Parathyroid adenoma (tissue), 2 donors: ENCODE data around the gene SUPT5H.

Source experiments
- H2AFZ ChIP-seq: fragments of 300-600 bp; sonication (generic); one replicate; pipeline ENCODE4 v1.7.0; 2017; ENCODE audit warnings: antibody characterized with exemption, mild to moderate bottlenecking
- H3K27ac ChIP-seq: fragments of 300-600 bp; sonication (generic); one replicate; pipeline ENCODE4 v1.7.0; 2017
- H3K27me3 ChIP-seq: fragments of 300-600 bp; sonication (generic); one replicate; pipeline ENCODE4 v1.7.0; 2017; ENCODE audit warnings: low read length; ENCODE audit not compliant: control insufficient read depth, insufficient read depth
- H3K36me3 ChIP-seq: fragments of 300-600 bp; sonication (generic); one replicate; pipeline ENCODE4 v1.7.0; 2017; ENCODE audit warnings: low read length; ENCODE audit not compliant: control insufficient read depth, insufficient read depth
- H3K4me1 ChIP-seq: fragments of 300-600 bp; sonication (generic); one replicate; pipeline ENCODE4 v1.7.0; 2017; ENCODE audit warnings: control low read depth
- H3K4me2 ChIP-seq: fragments of 300-600 bp; sonication (generic); one replicate; pipeline ENCODE4 v1.7.0; 2017; ENCODE audit warnings: low read length
- H3K4me3 ChIP-seq: fragments of 300-600 bp; sonication (generic); one replicate; pipeline ENCODE4 v1.7.0; 2017; ENCODE audit warnings: low read depth, low read length
- H3K79me2 ChIP-seq: fragments of 300-600 bp; sonication (generic); one replicate; pipeline ENCODE4 v1.7.0; 2017; ENCODE audit warnings: control low read depth
- H3K9ac ChIP-seq: fragments of 300-600 bp; sonication (generic); one replicate; pipeline ENCODE4 v1.7.0; 2017; ENCODE audit warnings: mild to moderate bottlenecking
- H3K9me3 ChIP-seq: fragments of 300-600 bp; sonication (generic); one replicate; pipeline ENCODE4 v1.7.0; 2017; ENCODE audit warnings: low read length; ENCODE audit not compliant: control insufficient read depth
- CTCF ChIP-seq: fragments of 300-600 bp; sonication (generic); IDR thresholded peaks from one replicate; pipeline ENCODE4 v1.7.0; 2017; ENCODE audit warnings: antibody characterized with exemption, mild to moderate bottlenecking
- donor health status: primary hyperparathyroidism.

The SUPT5H gene

GRCh38 chr19:39412100-39412866 is 33.1 kb upstream of the SUPT5H start, which contains the start of gene PLEKHG2:
PLEKHG2 (plus strand) TSS chr19:39412669; CDS start chr19:39414087, 1,418 bp downstream.
- H3K79me2 ChIP-seq, result peaks cover 14% of the 10 kb centered on the region
- H2AFZ ChIP-seq, result peak within 1 kb of the TSS; percentile 65
- no peak within 1 kb of the TSS for H3K9ac ChIP-seq
- no peak for TF ChIP-seq CTCF
- H3K9me3 ChIP-seq, result no peaks in the 10 kb centered on the region
- peak within 1 kb of the TSS; percentile 86 for H3K4me3 ChIP-seq
- peak within 1 kb of the TSS; percentile 100 for H3K27ac ChIP-seq
- no peaks in the 10 kb centered on the region for H3K27me3 ChIP-seq
- no peaks in the 10 kb centered on the region for H3K36me3 ChIP-seq
- H3K4me2 ChIP-seq, result peak within 1 kb of the TSS; percentile 95
- H3K4me1 ChIP-seq, result peaks cover 17% of the 10 kb centered on the region

- Histone ChIP-seq H3K4me1 (peaks cover 17% of the 10 kb centered on the region), H3K27me3 (no peaks in the 10 kb centered on the region), H3K79me2 (peaks cover 10% of the 10 kb centered on the region), H3K4me3 (peak overlapping the region; percentile 86), H3K9me3 (no peaks in the 10 kb centered on the region), H2AFZ (peak overlapping the region; percentile 65), H3K9ac (no peak overlapping the region), H3K4me2 (peak overlapping the region; percentile 95), H3K36me3 (no peaks in the 10 kb centered on the region), H3K27ac (peak overlapping the region; percentile 100)
- TF ChIP-seq CTCF, result peak; percentile 78
These were observed 32.5 kb upstream of the SUPT5H start for GRCh38 chr19:39412867-39413271.

GRCh38 chr19:39413272-39413910 is 32.0 kb upstream of the SUPT5H start:
- Histone ChIP-seq H3K27me3 (no peaks in the 10 kb centered on the region), H3K36me3 (no peaks in the 10 kb centered on the region), H3K9ac (no peak overlapping the region), H3K4me2 (peak overlapping the region; percentile 95), H3K79me2 (peaks cover 5% of the 10 kb centered on the region), H2AFZ (peak overlapping the region; percentile 65), H3K27ac (peak overlapping the region; percentile 100), H3K4me1 (peaks cover 17% of the 10 kb centered on the region), H3K9me3 (no peaks in the 10 kb centered on the region), H3K4me3 (peak overlapping the region; percentile 86)
- TF ChIP-seq CTCF, result no peak

- no peaks in the 10 kb centered on the region for H3K9me3 ChIP-seq
- no peaks in the 10 kb centered on the region for H3K36me3 ChIP-seq
- no peaks in the 10 kb centered on the region for H3K79me2 ChIP-seq
- TF ChIP-seq CTCF, result no peak
- peak overlapping the region; percentile 86 for H3K4me3 ChIP-seq
- H3K4me2 ChIP-seq, result peak overlapping the region; percentile 95
- H3K27me3 ChIP-seq, result no peaks in the 10 kb centered on the region
- peaks cover 17% of the 10 kb centered on the region for H3K4me1 ChIP-seq
- no peak overlapping the region for H3K9ac ChIP-seq
- no peak overlapping the region for H2AFZ ChIP-seq
- peak overlapping the region; percentile 100 for H3K27ac ChIP-seq
These were observed 31.3 kb upstream of the SUPT5H start for GRCh38 chr19:39413911-39414608.
